PC-3 (cell line): ENCODE data around the gene METTL27. TPM values are rescaled to one million over a fixed set of nuclear protein-coding genes. Genes with fewer than 3 reads are reported as not detected.
A peak's percentile ranks its signal among the peaks of the same experiment; 100 is the strongest.

Source experiments
- ATAC-seq: fragments of 200-7000 bp; cut with Tn5 transposase; 2 replicates; pipeline ENCODE4 v1.9.1; 2020; ENCODE audit warnings: mild to moderate bottlenecking, moderate library complexity
- BruUV-seq: library from RNA; stranded (reverse); fragments of 400-500 nt; replicated peaks from 2 replicates; lab custom pipeline; 2021; lab: Mats Ljungman, UMichigan
- CTCF ChIA-PET: fragments of 300-600 bp; sonication (Branson Sonifier 250); formaldehyde crosslinking; loops from one replicate; lab custom pipeline; 2022; ENCODE audit warnings: antibody characterized with exemption; lab: Charles Lee
- POLR2A ChIA-PET: fragments of 300-600 bp; sonication (Branson Sonifier 250); formaldehyde crosslinking; loops from one replicate; lab custom pipeline; 2022; ENCODE audit warnings: antibody characterized with exemption; ENCODE audit not compliant: unreplicated experiment; lab: Charles Lee
- DNase-seq: peaks from one replicate; pipeline ENCODE4 v3.0.0-alpha.2; 2015
- H2AFZ ChIP-seq: fragments of 300-600 bp; sonication (generic); 2 replicates; pipeline ENCODE4 v1.6.0; 2016; ENCODE audit warnings: antibody characterized with exemption, low read length
- H3F3A ChIP-seq: fragments of 300-600 bp; sonication (generic); one replicate; pipeline ENCODE4 v1.6.0; 2017; ENCODE audit warnings: antibody characterized with exemption, low read length, control low read depth, mild to moderate bottlenecking; ENCODE audit not compliant: unreplicated experiment
- H3K27ac ChIP-seq: fragments of 300-600 bp; sonication (generic); 2 replicates; pipeline ENCODE4 v1.5.1; 2016; ENCODE audit warnings: mild to moderate bottlenecking, low read length
- H3K27me3 ChIP-seq: fragments of 300-600 bp; sonication (generic); 2 replicates; pipeline ENCODE4 v1.6.1; 2016; ENCODE audit warnings: low read length, mixed read lengths
- H3K36me3 ChIP-seq: fragments of 300-600 bp; sonication (generic); 2 replicates; pipeline ENCODE4 v1.6.1; 2016; ENCODE audit warnings: low read depth, mixed run types, low read length, mixed read lengths
- H3K4me1 ChIP-seq: fragments of 300-600 bp; sonication (generic); 2 replicates; pipeline ENCODE4 v1.5.1; 2016; ENCODE audit warnings: low read length; ENCODE audit not compliant: insufficient read depth
- H3K4me2 ChIP-seq: fragments of 300-600 bp; sonication (generic); 2 replicates; pipeline ENCODE4 v1.6.0; 2016; ENCODE audit warnings: low read length
- H3K4me3 ChIP-seq: fragments of 300-600 bp; sonication (generic); 2 replicates; pipeline ENCODE4 v1.5.1; 2016; ENCODE audit warnings: mild to moderate bottlenecking, low read length, mixed read lengths
- H3K79me2 ChIP-seq: fragments of 300-600 bp; sonication (generic); 2 replicates; pipeline ENCODE4 v1.6.1; 2017; ENCODE audit warnings: low read length, mixed read lengths
- H3K9ac ChIP-seq: fragments of 300-600 bp; sonication (generic); 2 replicates; pipeline ENCODE4 v1.6.0; 2016; ENCODE audit warnings: mild to moderate bottlenecking, low read length
- H3K9me2 ChIP-seq: fragments of 300-600 bp; sonication (generic); replicated peaks from 2 replicates; pipeline ENCODE4 v1.6.1; 2016; ENCODE audit warnings: mixed run types, low read length, mixed read lengths
- H3K9me3 ChIP-seq: fragments of 300-600 bp; sonication (generic); 2 replicates; pipeline ENCODE4 v1.6.1; 2016; ENCODE audit warnings: low read length, mixed read lengths
- H4K20me1 ChIP-seq: fragments of 300-600 bp; sonication (generic); 2 replicates; pipeline ENCODE4 v1.6.1; 2016; ENCODE audit warnings: low read length, mixed read lengths
- CTCF ChIP-seq: fragments of 300-600 bp; sonication (generic); conservative IDR thresholded peaks from 2 replicates; pipeline ENCODE4 v1.5.1; 2017; ENCODE audit warnings: antibody characterized with exemption, low read depth, mild to moderate bottlenecking, low read length
- EZH2 ChIP-seq: fragments of 300-600 bp; sonication (generic); IDR thresholded peaks from one replicate; pipeline ENCODE4 v1.6.1; 2017; ENCODE audit warnings: antibody characterized with exemption, mild to moderate bottlenecking, low read length; ENCODE audit not compliant: unreplicated experiment
- EZH2phosphoT487 ChIP-seq: fragments of 300-600 bp; sonication (generic); IDR thresholded peaks from 2 replicates; pipeline ENCODE4 v1.6.1; 2018; ENCODE audit warnings: mild to moderate bottlenecking, antibody characterized with exemption, low read length, borderline replicate concordance
- intact Hi-C: fragments of 100-400 bp; cut with micrococcal nuclease; formaldehyde crosslinking; loops from 2 replicates; pipeline ENCODE4 v1.9.0; 2023
- total RNA-seq: library from RNA; depleted of rRNA; stranded (reverse); fragments of >200 nt; gene quantifications from 2 replicates; pipeline ENCODE4 v1.2.3, GENCODE V29; 2014

The METTL27 gene
- total RNA-seq, 1 experiment from 2014 or later, result 3.3 TPM

- H3F3A ChIP-seq, result no peaks in the 10 kb centered on the region
- H3K9ac ChIP-seq, result no peak overlapping the region
- intact Hi-C loops, result loop anchor here (1.0 kb wide), 2 partner anchors 40 to 44 kb away; no protein-coding TSS in a partner anchor
- no peaks in the 10 kb centered on the region for H3K79me2 ChIP-seq
- no peaks in the 10 kb centered on the region for H3K36me3 ChIP-seq
- no peak overlapping the region for H3K4me3 ChIP-seq
- peak; percentile 84 for DNase-seq
- no peaks in the 10 kb centered on the region for H3K9me3 ChIP-seq
- ChIA-PET POLR2A (no interaction called here), CTCF (interaction anchor here (0.5 to 0.6 kb wide), 3 partner anchors 31 to 51 kb away, joined by 4 to 6 read pairs (median 4); no protein-coding TSS in a partner anchor)
- H3K27ac ChIP-seq, result no peak overlapping the region
- no peak overlapping the region for H2AFZ ChIP-seq
- ATAC-seq, result peak; percentile 84
- TF ChIP-seq EZH2phosphoT487, result no peak
- peak; percentile 81 for TF ChIP-seq CTCF
- no peaks in the 10 kb centered on the region for H3K27me3 ChIP-seq
- H3K9me2 ChIP-seq, result no peaks in the 10 kb centered on the region
- H4K20me1 ChIP-seq, result no peaks in the 10 kb centered on the region
- no peak overlapping the region for H3K4me2 ChIP-seq
- BruUV-seq, result no TSS peak
- peaks cover 6% of the 10 kb centered on the region for H3K4me1 ChIP-seq
Observed at GRCh38 chr7:73811760-73812168, 30.6 kb downstream of the METTL27 start.

GRCh38 chr7:73810998-73811360, 31.3 kb downstream of the METTL27 start:
- intact Hi-C loops, result loop anchor here (1.0 kb wide), 2 partner anchors 40 to 44 kb away; no protein-coding TSS in a partner anchor
- Histone ChIP-seq H3K36me3 (no peaks in the 10 kb centered on the region), H3K79me2 (no peaks in the 10 kb centered on the region), H3F3A (no peaks in the 10 kb centered on the region), H3K9me3 (no peaks in the 10 kb centered on the region), H3K9me2 (no peaks in the 10 kb centered on the region), H3K27me3 (no peaks in the 10 kb centered on the region), H2AFZ (no peak overlapping the region), H3K9ac (no peak overlapping the region), H3K4me2 (no peak overlapping the region), H3K4me1 (peaks cover 6% of the 10 kb centered on the region), H4K20me1 (no peaks in the 10 kb centered on the region), H3K4me3 (no peak overlapping the region), H3K27ac (no peak overlapping the region)
- POLR2A ChIA-PET, result no interaction called here
- no TSS peak for BruUV-seq
- DNase-seq (no peak), ATAC-seq (no peak)
- CTCF ChIA-PET, result interaction anchor here (0.6 kb wide), 1 partner anchor 98 kb away, joined by 4 read pairs; no protein-coding TSS in a partner anchor
- TF ChIP-seq EZH2phosphoT487 (no peak), CTCF (no peak), EZH2 (no peak)

GRCh38 chr7:73809467-73809951, 32.8 kb downstream of the METTL27 start:
- no peak overlapping the region for H3K4me3 ChIP-seq
- H3F3A ChIP-seq, result no peaks in the 10 kb centered on the region
- TF ChIP-seq EZH2 (no peak), CTCF (no peak), EZH2phosphoT487 (no peak)
- TSS peak; percentile 50 for BruUV-seq
- peaks cover 6% of the 10 kb centered on the region for H3K4me1 ChIP-seq
- DNase-seq (peak; percentile 71), ATAC-seq (peak; percentile 79)
- CTCF ChIA-PET, result no interaction called here
- H3K9me3 ChIP-seq, result no peaks in the 10 kb centered on the region
- H4K20me1 ChIP-seq, result no peaks in the 10 kb centered on the region
- H3K36me3 ChIP-seq, result no peaks in the 10 kb centered on the region
- POLR2A ChIA-PET, result no interaction called here
- no peaks in the 10 kb centered on the region for H3K79me2 ChIP-seq
- no peaks in the 10 kb centered on the region for H3K27me3 ChIP-seq
- peak overlapping the region; percentile 62 for H3K9ac ChIP-seq
- intact Hi-C loops, result no loop called here
- peak overlapping the region; percentile 79 for H3K27ac ChIP-seq
- H3K9me2 ChIP-seq, result no peaks in the 10 kb centered on the region
- H3K4me2 ChIP-seq, result peak overlapping the region; percentile 42
- H2AFZ ChIP-seq, result peak overlapping the region; percentile 33
